ENCODE data around the gene SWSAP1. TPM values are rescaled to one million over a fixed set of nuclear protein-coding genes. Genes with fewer than 3 reads are reported as not detected.

The SWSAP1 gene
- total RNA-seq, 1 donor from 2014 or later: 3.6 TPM

GRCh38 chr19:11422163-11423065 is 47.9 kb downstream of the SWSAP1 start:
- DNase-seq: peak; percentile 94
- peaks cover 48% of the 10 kb centered on the region for H3K4me1 ChIP-seq
- peaks cover 46% of the 10 kb centered on the region for H3K27me3 ChIP-seq (ENCODE audit: low read depth)
- no peaks in the 10 kb centered on the region for H3K36me3 ChIP-seq
- H3K27ac ChIP-seq: peak overlapping the region; percentile 55
- H3K9me3 ChIP-seq: no peaks in the 10 kb centered on the region
- H3K4me3 ChIP-seq: peak overlapping the region; percentile 48
- intact Hi-C loops (cut with DNase I): no loop called here
- ATAC-seq: peak; percentile 84 to 93
- no peak for TF ChIP-seq CTCF (IDR thresholded peaks at IDR 0.05)

- no peak for ATAC-seq
- TF ChIP-seq CTCF (IDR thresholded peaks at IDR 0.05): no peak
- DNase-seq: no peak
- no peak overlapping the region for H3K27ac ChIP-seq
- no peaks in the 10 kb centered on the region for H3K36me3 ChIP-seq
- no peaks in the 10 kb centered on the region for H3K9me3 ChIP-seq
- H3K4me3 ChIP-seq: no peak overlapping the region
- peaks cover 46% of the 10 kb centered on the region for H3K27me3 ChIP-seq (ENCODE audit: low read depth)
- H3K4me1 ChIP-seq: peaks cover 48% of the 10 kb centered on the region
- intact Hi-C loops (cut with DNase I): no loop called here
These were observed 48.8 kb downstream of the SWSAP1 start for GRCh38 chr19:11423164-11423790.

GRCh38 chr19:11423791-11424181 is 49.3 kb downstream of the SWSAP1 start:
- no peak overlapping the region for H3K4me3 ChIP-seq
- DNase-seq (no peak), ATAC-seq (no peak)
- peaks cover 44% of the 10 kb centered on the region for H3K4me1 ChIP-seq
- H3K36me3 ChIP-seq: no peaks in the 10 kb centered on the region
- H3K27me3 ChIP-seq (ENCODE audit: low read depth): peaks cover 42% of the 10 kb centered on the region
- no peaks in the 10 kb centered on the region for H3K9me3 ChIP-seq
- no peak for TF ChIP-seq CTCF (IDR thresholded peaks at IDR 0.05)
- no peak overlapping the region for H3K27ac ChIP-seq
- intact Hi-C loops (cut with DNase I): no loop called here

Other genes with a start within 250 kb of the SWSAP1 start
- 1.8 TPM for gene SPC24, start 218.9 kb upstream of the SWSAP1 start, total RNA-seq
- 191 TPM for gene KANK2, start 177.1 kb upstream of the SWSAP1 start, total RNA-seq
- gene ANGPTL8, start 135.0 kb upstream of the SWSAP1 start, total RNA-seq: not detected
- 106 TPM for gene DOCK6, start 112.1 kb upstream of the SWSAP1 start, total RNA-seq
- gene TSPAN16, start 78.5 kb upstream of the SWSAP1 start, total RNA-seq: not detected
- 53.6 TPM for gene RAB3D, start 35.0 kb upstream of the SWSAP1 start, total RNA-seq
- gene TMEM205, start 28.4 kb upstream of the SWSAP1 start, total RNA-seq: 65.7 TPM
- gene CCDC159, start 28.1 kb upstream of the SWSAP1 start, total RNA-seq: 37.3 TPM
- gene PLPPR2, start 19.2 kb upstream of the SWSAP1 start, total RNA-seq: 21.3 TPM
- 16.4 TPM for gene EPOR, start 9.6 kb downstream of the SWSAP1 start, total RNA-seq
- 55.8 TPM for gene RGL3, start 44.6 kb downstream of the SWSAP1 start, total RNA-seq
- 4.3 TPM for gene ODAD3, start 60.5 kb downstream of the SWSAP1 start, total RNA-seq
- 285 TPM for gene PRKCSH, start 61.0 kb downstream of the SWSAP1 start, total RNA-seq
- gene ELAVL3, start 106.4 kb downstream of the SWSAP1 start, total RNA-seq: not detected
- 9.2 TPM for gene ZNF653, start 131.2 kb downstream of the SWSAP1 start, total RNA-seq
- 38.7 TPM for gene ECSIT, start 154.5 kb downstream of the SWSAP1 start, total RNA-seq
- 16.4 TPM for gene CNN1, start 164.2 kb downstream of the SWSAP1 start, total RNA-seq
- gene ELOF1, start 184.6 kb downstream of the SWSAP1 start, total RNA-seq: 44.3 TPM
- 650 TPM for gene ACP5, start 203.0 kb downstream of the SWSAP1 start, total RNA-seq
- gene ZNF627, start 222.8 kb downstream of the SWSAP1 start, total RNA-seq: 9.4 TPM